Dermis microvascular lymphatic vessel endothelial cell (primary cell): ENCODE measurements around the gene IRX4. TPM values are rescaled to one million over a fixed set of nuclear protein-coding genes. Genes with fewer than 3 reads are reported as not detected.
"Not testable (repeated sequence)": the region's sequence is repeated elsewhere in the genome, so short reads cannot be mapped to it uniquely, and the experiment has no call there.

Source experiments
- DNase-seq, 2 donors: peaks; one replicate each; pipeline versions ENCODE4 v3.0.0 to v3.0.0-alpha.2; 2010; ENCODE audit warnings: low read depth in 2 of 2
- total RNA-seq: library from RNA; depleted of rRNA; stranded (reverse); fragments of >200 nt; gene quantifications from 2 replicates; pipeline ENCODE4 v1.2.1, GENCODE V29; 2014

Gene IRX4
- total RNA-seq, 1 donor from 2014 or later: not detected

- DNase-seq: no peak
These were observed 3.1 kb downstream of the IRX4 start for GRCh38 chr5:1879292-1880263.

GRCh38 chr5:1878050-1878849 is 4.5 kb downstream of the IRX4 start:
- DNase-seq: no peak

- no peak for DNase-seq
These were observed 5.3 kb downstream of the IRX4 start for GRCh38 chr5:1877103-1878049.

- DNase-seq: no peak
These were observed 6.1 kb downstream of the IRX4 start for GRCh38 chr5:1876660-1877064.

- no peak for DNase-seq
These were observed 6.7 kb downstream of the IRX4 start for GRCh38 chr5:1875843-1876659.

GRCh38 chr5:1875281-1875842 is 7.4 kb downstream of the IRX4 start:
- DNase-seq: no peak

- DNase-seq: no peak
These were observed 7.9 kb downstream of the IRX4 start for GRCh38 chr5:1874771-1875220.

GRCh38 chr5:1874348-1874747 is 8.4 kb downstream of the IRX4 start:
- DNase-seq: no peak

- DNase-seq: no peak
These were observed 9.3 kb downstream of the IRX4 start for GRCh38 chr5:1873243-1873959.

GRCh38 chr5:1871441-1871840 is 11.3 kb downstream of the IRX4 start:
- DNase-seq: no peak

GRCh38 chr5:1870435-1871272 is 12.1 kb downstream of the IRX4 start:
- not testable (repeated sequence) for DNase-seq

GRCh38 chr5:1868886-1869475 is 13.7 kb downstream of the IRX4 start:
- DNase-seq: no peak

- no peak for DNase-seq
These were observed 14.9 kb downstream of the IRX4 start for GRCh38 chr5:1867815-1868143.

GRCh38 chr5:1867114-1867814 is 15.5 kb downstream of the IRX4 start:
- DNase-seq: no peak

- no peak for DNase-seq
These were observed 16.8 kb downstream of the IRX4 start for GRCh38 chr5:1865948-1866347.

- DNase-seq: no peak
These were observed 17.2 kb downstream of the IRX4 start for GRCh38 chr5:1865486-1865885.

- DNase-seq: no peak
These were observed 17.8 kb downstream of the IRX4 start for GRCh38 chr5:1864896-1865440.
